Measurements from ENCODE around the gene KLHL42.

DNA sequence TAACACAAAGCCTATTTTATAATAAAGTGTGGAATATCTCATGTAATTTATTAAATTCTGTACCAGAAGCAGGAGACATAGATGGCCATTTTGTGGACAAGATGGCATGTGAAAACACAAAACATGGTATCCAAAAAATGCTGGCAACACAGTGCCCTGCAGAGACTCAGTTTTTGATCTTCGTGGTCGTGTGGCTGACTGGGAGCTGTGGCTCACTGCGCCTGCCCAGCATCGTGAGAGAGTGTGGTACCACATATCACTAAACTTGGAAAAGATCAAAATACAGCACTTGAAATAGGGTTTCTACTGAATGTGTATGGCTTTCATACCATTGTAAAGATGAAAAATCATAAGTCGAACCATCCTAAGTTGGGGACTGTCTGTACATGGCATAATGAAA is 43.0 kb downstream of the KLHL42 start:
- TF ChIP-seq U2AF2 (optimal IDR thresholded peaks at IDR 0.05; ENCODE audit: low read depth, low read length) (no peak), CREM (IDR thresholded peaks at IDR 0.05; ENCODE audit: low read depth) (no peak), ETV6 (IDR thresholded peaks at IDR 0.05; ENCODE audit: borderline replicate concordance in 1 of 2, low read depth in 2 of 2, low read length in 1 of 2) (no peak), ETV6 (CRISPR knock-in tag; IDR thresholded peaks at IDR 0.05; ENCODE audit: borderline replicate concordance) (no peak), TCF7 (IDR thresholded peaks at IDR 0.05; ENCODE audit: borderline replicate concordance) (no peak), PURB (CRISPR knock-in tag; IDR thresholded peaks at IDR 0.05; ENCODE audit: low read depth) (no peak)
- TF ChIP-seq, protein P1, sequence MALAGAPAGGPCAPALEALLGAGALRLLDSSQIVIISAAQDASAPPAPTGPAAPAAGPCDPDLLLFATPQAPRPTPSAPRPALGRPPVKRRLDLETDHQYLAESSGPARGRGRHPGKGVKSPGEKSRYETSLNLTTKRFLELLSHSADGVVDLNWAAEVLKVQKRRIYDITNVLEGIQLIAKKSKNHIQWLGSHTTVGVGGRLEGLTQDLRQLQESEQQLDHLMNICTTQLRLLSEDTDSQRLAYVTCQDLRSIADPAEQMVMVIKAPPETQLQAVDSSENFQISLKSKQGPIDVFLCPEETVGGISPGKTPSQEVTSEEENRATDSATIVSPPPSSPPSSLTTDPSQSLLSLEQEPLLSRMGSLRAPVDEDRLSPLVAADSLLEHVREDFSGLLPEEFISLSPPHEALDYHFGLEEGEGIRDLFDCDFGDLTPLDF (CRISPR knock-in tag; IDR thresholded peaks at IDR 0.05) = no peak

Data from K562 (cell line).